Mesendoderm (in vitro differentiated cells): ENCODE results near the gene TRABD2B.

Source experiments
- DNase-seq: peaks from one replicate; pipeline ENCODE4 v3.0.0; 2013
- H2AK5ac ChIP-seq: 2 replicates; pipeline ENCODE4 v1.6.1; 2013; ENCODE audit warnings: low read length, inconsistent platforms
- H2BK120ac ChIP-seq: 2 replicates; pipeline ENCODE4 v1.6.1; 2013; ENCODE audit warnings: low read depth, mild to moderate bottlenecking, low read length, moderate library complexity, mixed read lengths
- H2BK15ac ChIP-seq: replicated peaks from 2 replicates; pipeline ENCODE4 v1.6.1; 2013; ENCODE audit warnings: low read depth, mild to moderate bottlenecking, moderate library complexity
- H2BK5ac ChIP-seq: 2 replicates; pipeline ENCODE4 v1.6.1; 2013; ENCODE audit warnings: low read length, inconsistent platforms
- H3K18ac ChIP-seq: 2 replicates; pipeline ENCODE4 v1.6.1; 2013; ENCODE audit warnings: mild to moderate bottlenecking, low read length, mixed read lengths
- H3K23ac ChIP-seq: one replicate; pipeline ENCODE4 v1.6.1; 2013; ENCODE audit warnings: low read length
- H3K27ac ChIP-seq: 2 replicates; pipeline ENCODE4 v1.5.1; 2013; ENCODE audit warnings: low read depth, mild to moderate bottlenecking, inconsistent platforms, low read length, moderate library complexity
- H3K27me3 ChIP-seq: 2 replicates; pipeline ENCODE4 v1.6.1; 2013; ENCODE audit warnings: low read length, control low read depth, mild to moderate bottlenecking, inconsistent platforms; ENCODE audit not compliant: insufficient read depth, poor library complexity
- H3K36me3 ChIP-seq: 2 replicates; pipeline ENCODE4 v1.6.1; 2013; ENCODE audit warnings: low read length, inconsistent platforms; ENCODE audit not compliant: control insufficient read depth, insufficient read depth
- H3K4ac ChIP-seq: one replicate; pipeline ENCODE4 v1.6.1; 2013; ENCODE audit warnings: low read depth, mild to moderate bottlenecking, low read length, moderate library complexity
- H3K4me1 ChIP-seq: 2 replicates; pipeline ENCODE4 v1.6.1; 2013; ENCODE audit warnings: low read depth, low read length, inconsistent platforms; ENCODE audit not compliant: control insufficient read depth
- H3K4me2 ChIP-seq: 2 replicates; pipeline ENCODE4 v1.6.1; 2013; ENCODE audit warnings: low read length
- H3K4me3 ChIP-seq: 2 replicates; pipeline ENCODE4 v1.5.1; 2013; ENCODE audit warnings: mild to moderate bottlenecking, low read length
- H3K56ac ChIP-seq: one replicate; pipeline ENCODE4 v1.6.1; 2013; ENCODE audit warnings: low read length
- H3K79me1 ChIP-seq: 2 replicates; pipeline ENCODE4 v1.6.1; 2013; ENCODE audit warnings: low read length, inconsistent platforms
- H3K79me2 ChIP-seq: 2 replicates; pipeline ENCODE4 v1.6.1; 2013; ENCODE audit warnings: mild to moderate bottlenecking, low read length; ENCODE audit not compliant: control insufficient read depth, insufficient read depth
- H3K9ac ChIP-seq: 2 replicates; pipeline ENCODE4 v1.6.1; 2013; ENCODE audit warnings: low read length, inconsistent platforms
- H4K5ac ChIP-seq: one replicate; pipeline ENCODE4 v1.6.1; 2013; ENCODE audit warnings: low read length
- H4K8ac ChIP-seq: one replicate; pipeline ENCODE4 v1.6.1; 2013; ENCODE audit warnings: low read depth, mild to moderate bottlenecking, control low read depth, low read length, moderate library complexity
- whole genome bisulfite sequencing: extraction: QIAGEN DNeasy Blood & Tissue Kit; methylation state at CpG from one replicate; pipeline ENCODE4 v1.1.7; 2013; ENCODE audit warnings: low lambda C conversion rate, missing lambda C conversion rate; ENCODE audit not compliant: insufficient coverage; ENCODE audit errors: extremely low coverage; 5-methylcytosine and 5-hydroxymethylcytosine counted together

The TRABD2B gene

DNA sequence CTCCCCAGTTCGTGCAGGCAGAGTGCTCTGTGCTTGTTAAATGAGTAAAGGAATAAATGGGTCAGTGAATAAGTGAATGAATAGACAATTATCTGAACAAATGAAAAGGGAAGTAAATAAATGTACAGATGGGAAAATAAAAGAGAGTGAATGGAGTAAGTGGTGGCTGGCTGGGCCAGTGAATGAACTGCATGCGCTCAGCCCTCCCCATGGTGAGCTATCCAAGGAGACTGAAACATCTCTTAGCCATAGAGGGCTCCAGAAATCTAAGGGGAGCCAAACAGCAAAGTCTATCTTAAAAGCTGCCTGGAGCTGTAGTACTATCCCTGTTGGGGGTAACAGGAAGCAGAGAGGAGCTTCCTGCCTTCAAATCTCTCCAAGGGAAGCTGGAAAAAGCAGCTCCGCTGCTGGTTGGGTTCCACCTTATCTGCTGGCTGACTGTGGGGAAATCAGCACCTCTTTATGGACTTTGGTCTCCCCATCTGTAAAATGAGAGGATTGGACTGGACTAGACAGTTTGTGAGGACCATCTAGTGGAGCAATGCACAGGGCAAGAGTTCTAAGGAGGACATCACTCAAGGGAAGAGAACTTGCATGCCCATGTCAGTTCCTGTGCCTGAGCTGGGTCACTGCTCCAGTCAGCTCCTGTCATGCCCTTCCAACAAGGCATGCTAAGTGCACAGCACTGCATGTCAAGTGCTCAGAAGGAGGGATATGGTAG lies 77.9 kb downstream of the TRABD2B start:
- Histone ChIP-seq H3K4me3 (no peak overlapping the region), H2BK5ac (no peak overlapping the region), H3K27ac (no peak overlapping the region), H3K4me1 (no peaks in the 10 kb centered on the region), H3K4me2 (no peak overlapping the region), H2BK15ac (no peak overlapping the region), H3K79me1 (no peaks in the 10 kb centered on the region), H4K8ac (no peak overlapping the region), H3K36me3 (no peaks in the 10 kb centered on the region), H3K79me2 (no peaks in the 10 kb centered on the region), H3K27me3 (no peaks in the 10 kb centered on the region), H3K56ac (no peak overlapping the region), H3K18ac (no peak overlapping the region), H3K4ac (no peak overlapping the region), H3K23ac (no peak overlapping the region), H2AK5ac (no peak overlapping the region), H2BK120ac (no peak overlapping the region), H4K5ac (no peak overlapping the region), H3K9ac (no peak overlapping the region)
- WGBS = no CpG with 5 or more reads among the region's 3 CpGs
- no peak for DNase-seq

GRCh38 chr1:47918257-47918867 lies 78.8 kb downstream of the TRABD2B start:
- H2BK15ac ChIP-seq = no peak overlapping the region
- no peak overlapping the region for H2BK5ac ChIP-seq
- no CpG with 5 or more reads among the region's 8 CpGs for WGBS
- H3K27me3 ChIP-seq = no peaks in the 10 kb centered on the region
- no peaks in the 10 kb centered on the region for H3K79me2 ChIP-seq
- no peak for DNase-seq
- H2BK120ac ChIP-seq = no peak overlapping the region
- H4K8ac ChIP-seq = no peak overlapping the region
- no peak overlapping the region for H3K4ac ChIP-seq
- no peak overlapping the region for H3K4me3 ChIP-seq
- H4K5ac ChIP-seq = no peak overlapping the region
- no peak overlapping the region for H3K18ac ChIP-seq
- no peak overlapping the region for H3K9ac ChIP-seq
- no peaks in the 10 kb centered on the region for H3K36me3 ChIP-seq
- no peak overlapping the region for H3K56ac ChIP-seq
- H3K27ac ChIP-seq = no peak overlapping the region
- no peaks in the 10 kb centered on the region for H3K79me1 ChIP-seq
- H3K4me2 ChIP-seq = no peak overlapping the region
- no peak overlapping the region for H3K23ac ChIP-seq
- H2AK5ac ChIP-seq = no peak overlapping the region
- H3K4me1 ChIP-seq = no peaks in the 10 kb centered on the region

DNA sequence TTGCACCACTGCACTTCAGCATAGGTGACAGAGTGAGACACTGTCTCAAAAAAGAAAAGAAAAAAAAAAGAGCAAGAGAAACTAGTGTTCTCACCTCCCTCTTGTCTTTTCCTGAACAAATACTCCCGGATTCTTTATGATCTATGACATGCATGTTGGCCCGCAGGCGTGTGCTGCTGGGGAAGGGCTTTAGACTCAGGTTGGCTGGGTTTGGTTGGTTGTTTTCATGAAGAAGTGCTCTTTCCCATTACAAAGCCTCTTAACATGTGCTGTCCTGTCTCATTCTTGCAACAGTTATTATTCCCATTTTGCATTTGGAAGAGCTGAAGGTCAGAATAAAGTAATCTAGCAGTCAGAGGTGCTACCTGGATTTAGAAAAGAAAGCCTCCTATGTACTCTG lies 79.5 kb downstream of the TRABD2B start:
- Histone ChIP-seq H3K18ac (no peak overlapping the region), H3K27ac (no peak overlapping the region), H2AK5ac (no peak overlapping the region), H4K8ac (no peak overlapping the region), H3K23ac (no peak overlapping the region), H3K9ac (no peak overlapping the region), H4K5ac (no peak overlapping the region), H2BK15ac (no peak overlapping the region), H3K79me2 (no peaks in the 10 kb centered on the region), H2BK120ac (no peak overlapping the region), H3K56ac (no peak overlapping the region), H2BK5ac (no peak overlapping the region), H3K4me3 (no peak overlapping the region), H3K27me3 (no peaks in the 10 kb centered on the region), H3K36me3 (no peaks in the 10 kb centered on the region), H3K4ac (no peak overlapping the region), H3K79me1 (no peaks in the 10 kb centered on the region), H3K4me1 (no peaks in the 10 kb centered on the region), H3K4me2 (no peak overlapping the region)
- no peak for DNase-seq
- no CpG with 5 or more reads among the region's 3 CpGs for WGBS

GRCh38 chr1:47915677-47916353 lies 81.4 kb downstream of the TRABD2B start:
- H3K79me1 ChIP-seq = no peaks in the 10 kb centered on the region
- no CpG with 5 or more reads among the region's 13 CpGs for WGBS
- H2BK15ac ChIP-seq = no peak overlapping the region
- H3K18ac ChIP-seq = no peak overlapping the region
- H3K79me2 ChIP-seq = no peaks in the 10 kb centered on the region
- no peak overlapping the region for H2BK120ac ChIP-seq
- H3K4me2 ChIP-seq = no peak overlapping the region
- H3K36me3 ChIP-seq = no peaks in the 10 kb centered on the region
- no peak overlapping the region for H3K9ac ChIP-seq
- H3K27me3 ChIP-seq = no peaks in the 10 kb centered on the region
- no peaks in the 10 kb centered on the region for H3K4me1 ChIP-seq
- no peak overlapping the region for H3K23ac ChIP-seq
- no peak overlapping the region for H3K56ac ChIP-seq
- no peak overlapping the region for H3K4me3 ChIP-seq
- no peak for DNase-seq
- H2BK5ac ChIP-seq = no peak overlapping the region
- no peak overlapping the region for H3K27ac ChIP-seq
- no peak overlapping the region for H3K4ac ChIP-seq
- no peak overlapping the region for H4K5ac ChIP-seq
- no peak overlapping the region for H2AK5ac ChIP-seq
- no peak overlapping the region for H4K8ac ChIP-seq

GRCh38 chr1:47914952-47915676 lies 82.1 kb downstream of the TRABD2B start:
- H2BK5ac ChIP-seq = no peak overlapping the region
- no peak overlapping the region for H3K9ac ChIP-seq
- no peak overlapping the region for H3K18ac ChIP-seq
- H3K4ac ChIP-seq = no peak overlapping the region
- no peak overlapping the region for H3K4me3 ChIP-seq
- no peak overlapping the region for H2AK5ac ChIP-seq
- H4K5ac ChIP-seq = no peak overlapping the region
- no peaks in the 10 kb centered on the region for H3K27me3 ChIP-seq
- WGBS = no CpG with 5 or more reads among the region's 8 CpGs
- H2BK120ac ChIP-seq = no peak overlapping the region
- H3K4me1 ChIP-seq = no peaks in the 10 kb centered on the region
- H3K79me2 ChIP-seq = no peaks in the 10 kb centered on the region
- DNase-seq = peak; percentile 62
- H2BK15ac ChIP-seq = no peak overlapping the region
- H4K8ac ChIP-seq = no peak overlapping the region
- H3K56ac ChIP-seq = no peak overlapping the region
- no peak overlapping the region for H3K27ac ChIP-seq
- H3K79me1 ChIP-seq = no peaks in the 10 kb centered on the region
- H3K23ac ChIP-seq = no peak overlapping the region
- H3K4me2 ChIP-seq = no peak overlapping the region
- no peaks in the 10 kb centered on the region for H3K36me3 ChIP-seq
